IPS-11a (cell line): ENCODE measurements around the gene CYB561D1.

Experiments
- H3K4me3 ChIP-seq: one replicate; pipeline ENCODE4 v1.5.1; 2013; ENCODE audit warnings: low read depth, low read length, control low read depth

CYB561D1 gene

DNA sequence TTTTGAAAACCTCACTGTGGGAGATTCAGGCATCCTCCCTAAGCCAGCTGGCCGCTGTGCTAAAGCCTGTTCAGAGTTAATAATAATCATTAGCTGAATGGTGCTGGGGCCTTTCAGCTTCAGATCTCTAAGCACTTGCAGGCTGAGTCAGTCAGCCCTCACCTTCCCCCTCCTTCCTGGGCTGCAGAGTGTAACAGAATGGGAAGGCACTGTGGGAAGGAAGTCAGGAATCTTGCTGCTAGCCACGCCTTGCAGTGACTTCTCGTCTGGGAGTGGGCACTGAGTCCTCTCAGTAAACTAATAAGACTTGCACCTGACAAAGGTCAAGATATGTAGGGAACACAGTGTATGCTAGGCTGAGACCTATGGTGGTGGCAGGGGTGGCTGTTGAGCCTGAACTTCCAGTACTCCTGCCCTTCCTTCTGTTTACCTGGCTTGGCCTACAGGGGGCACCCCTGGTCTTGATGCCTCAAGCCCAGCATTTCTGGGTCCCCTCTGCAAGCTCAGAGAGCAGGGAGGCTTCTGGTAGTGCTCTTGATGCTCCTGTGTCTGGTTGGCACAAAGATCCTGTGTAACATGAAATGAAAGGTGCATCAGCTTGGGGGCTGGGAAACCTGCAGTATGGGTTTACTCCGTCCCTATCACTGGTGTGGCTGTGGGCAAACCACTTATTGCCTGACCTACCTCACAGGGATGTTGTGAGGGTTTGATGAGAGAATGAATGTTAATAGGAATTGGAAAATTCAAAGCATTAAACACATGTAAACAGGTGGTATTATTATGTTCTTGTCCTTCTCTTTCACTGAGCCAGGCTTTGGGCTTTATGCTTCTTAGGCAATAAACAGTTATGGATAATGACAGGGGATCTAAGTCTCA, 6.0 kb downstream of the CYB561D1 start:
- no peak overlapping the region for H3K4me3 ChIP-seq

- H3K4me3 ChIP-seq, result no peak overlapping the region
Measured at GRCh38 chr1:109500941-109501381, 7.1 kb downstream of the CYB561D1 start.

DNA sequence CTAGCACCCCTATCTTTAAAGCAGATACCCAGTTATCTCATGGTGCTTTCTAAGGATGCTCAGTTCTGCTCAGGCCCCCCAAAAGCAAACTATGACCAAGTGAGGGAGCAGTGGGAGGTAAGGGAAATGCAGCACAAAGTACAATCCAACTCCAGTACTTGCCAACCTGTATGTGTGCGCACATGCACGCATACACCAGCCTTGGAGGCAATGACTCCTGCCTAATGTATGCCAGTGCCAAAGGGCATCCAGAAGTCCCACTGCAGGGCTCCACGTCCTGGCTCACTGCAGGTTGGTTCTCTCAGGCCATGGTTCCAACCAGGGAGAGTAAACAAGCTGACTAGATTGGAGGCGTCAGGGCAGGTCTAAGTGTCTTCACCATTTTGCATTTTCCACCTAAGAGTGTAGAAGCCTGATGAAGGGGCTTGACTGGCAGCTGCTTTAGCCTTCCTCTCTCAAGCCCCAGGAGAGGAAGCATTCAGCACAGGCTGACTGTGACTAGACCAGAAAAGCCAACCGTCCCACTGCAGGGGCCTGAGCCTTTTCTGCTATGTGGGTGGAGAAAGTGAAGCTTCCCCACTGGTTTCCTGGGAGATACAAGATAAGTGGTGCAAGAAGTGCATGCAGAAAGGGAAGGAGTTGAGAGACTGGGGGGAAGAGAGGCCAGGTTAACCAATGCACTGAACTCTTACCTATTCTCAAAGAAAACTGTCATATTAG, 7.9 kb downstream of the CYB561D1 start:
- no peak overlapping the region for H3K4me3 ChIP-seq

DNA sequence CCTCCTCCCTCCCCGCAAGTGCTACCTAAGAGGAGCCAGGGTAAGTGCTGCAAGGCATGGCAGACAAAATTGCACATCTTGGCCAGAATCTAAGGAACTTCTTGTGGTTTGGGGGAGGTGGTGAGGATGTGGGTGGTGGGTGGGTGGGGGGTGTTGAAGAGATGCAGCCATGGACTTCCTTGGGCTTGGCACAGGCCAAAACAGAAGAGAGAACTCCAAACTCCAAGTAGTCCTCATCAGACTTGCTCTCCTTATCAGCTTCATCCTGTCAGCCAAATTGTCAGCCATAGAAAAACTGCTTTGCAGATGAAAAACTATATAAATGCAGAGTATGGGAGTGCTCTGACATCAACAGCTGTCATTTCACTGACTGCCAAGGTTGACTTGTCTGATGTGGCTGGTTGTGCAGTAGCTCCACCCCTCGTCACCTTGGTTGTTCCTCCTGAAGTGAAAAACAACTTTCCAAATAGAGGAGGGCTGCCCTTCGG, 8.5 kb downstream of the CYB561D1 start:
- no peak overlapping the region for H3K4me3 ChIP-seq

- H3K4me3 ChIP-seq, result no peak overlapping the region
Measured at GRCh38 chr1:109503935-109504334, 10.0 kb downstream of the CYB561D1 start.

- no peak overlapping the region for H3K4me3 ChIP-seq
Measured at GRCh38 chr1:109504974-109505373, 11.1 kb downstream of the CYB561D1 start.

DNA sequence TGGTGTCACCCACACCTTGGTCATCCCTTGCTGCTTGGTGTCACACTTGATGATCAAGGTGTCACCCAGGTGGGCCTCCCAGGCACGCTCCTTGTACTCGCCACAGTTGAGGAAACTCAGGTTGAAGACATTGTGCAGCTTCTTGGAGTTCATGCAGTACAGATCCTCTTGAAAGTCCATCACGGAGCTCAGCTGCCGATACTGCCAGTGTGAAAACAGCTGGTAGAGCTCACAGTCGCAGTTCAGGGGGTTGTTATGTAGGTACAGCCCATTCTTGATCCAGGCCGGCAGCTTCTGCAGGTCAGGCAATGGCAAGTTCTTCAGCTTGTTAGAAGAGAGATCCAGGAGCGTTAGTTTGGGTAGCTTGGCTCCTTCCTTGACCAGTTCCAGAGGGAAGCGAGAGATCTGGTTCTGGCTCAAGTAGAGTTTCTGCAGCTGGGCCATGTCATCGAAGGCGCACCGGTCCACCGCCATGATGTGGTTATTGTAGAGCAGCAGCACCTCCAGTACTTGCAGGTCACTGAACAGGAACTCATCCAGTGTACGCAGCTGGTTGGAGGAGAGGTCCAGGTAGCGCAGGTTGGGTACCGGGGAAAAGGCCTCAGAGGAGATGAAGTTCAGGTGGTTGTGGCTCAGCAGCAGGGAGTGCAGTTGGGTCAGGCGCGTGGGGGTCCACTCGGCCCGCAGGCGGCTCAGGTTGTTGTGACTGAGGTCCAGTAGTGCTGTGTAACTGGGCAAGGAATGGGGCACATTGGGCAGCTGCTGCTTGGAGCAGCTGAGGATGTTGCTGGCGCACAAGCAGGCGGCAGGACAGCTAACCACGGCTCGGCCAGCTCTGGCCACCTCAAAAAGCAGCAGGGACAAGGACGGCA, 14.3 kb downstream of the CYB561D1 start:
- H3K4me3 ChIP-seq, result no peak overlapping the region

DNA sequence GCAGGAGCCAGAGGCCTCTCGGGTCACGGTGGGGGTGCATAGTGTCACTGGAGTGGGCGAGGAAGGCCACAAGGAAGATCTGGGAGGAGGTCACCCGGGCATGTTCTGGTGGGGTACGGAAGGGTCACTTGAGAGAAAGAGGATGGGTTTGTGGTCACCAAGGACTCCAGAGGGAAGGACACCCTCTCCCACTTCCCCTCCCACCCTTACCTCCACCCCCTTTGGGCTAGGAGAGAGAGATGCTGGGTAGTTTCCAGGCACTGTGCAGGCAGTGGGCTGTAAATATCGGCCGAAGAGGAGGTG, 14.9 kb downstream of the CYB561D1 start:
- H3K4me3 ChIP-seq, result peak overlapping the region; percentile 72

DNA sequence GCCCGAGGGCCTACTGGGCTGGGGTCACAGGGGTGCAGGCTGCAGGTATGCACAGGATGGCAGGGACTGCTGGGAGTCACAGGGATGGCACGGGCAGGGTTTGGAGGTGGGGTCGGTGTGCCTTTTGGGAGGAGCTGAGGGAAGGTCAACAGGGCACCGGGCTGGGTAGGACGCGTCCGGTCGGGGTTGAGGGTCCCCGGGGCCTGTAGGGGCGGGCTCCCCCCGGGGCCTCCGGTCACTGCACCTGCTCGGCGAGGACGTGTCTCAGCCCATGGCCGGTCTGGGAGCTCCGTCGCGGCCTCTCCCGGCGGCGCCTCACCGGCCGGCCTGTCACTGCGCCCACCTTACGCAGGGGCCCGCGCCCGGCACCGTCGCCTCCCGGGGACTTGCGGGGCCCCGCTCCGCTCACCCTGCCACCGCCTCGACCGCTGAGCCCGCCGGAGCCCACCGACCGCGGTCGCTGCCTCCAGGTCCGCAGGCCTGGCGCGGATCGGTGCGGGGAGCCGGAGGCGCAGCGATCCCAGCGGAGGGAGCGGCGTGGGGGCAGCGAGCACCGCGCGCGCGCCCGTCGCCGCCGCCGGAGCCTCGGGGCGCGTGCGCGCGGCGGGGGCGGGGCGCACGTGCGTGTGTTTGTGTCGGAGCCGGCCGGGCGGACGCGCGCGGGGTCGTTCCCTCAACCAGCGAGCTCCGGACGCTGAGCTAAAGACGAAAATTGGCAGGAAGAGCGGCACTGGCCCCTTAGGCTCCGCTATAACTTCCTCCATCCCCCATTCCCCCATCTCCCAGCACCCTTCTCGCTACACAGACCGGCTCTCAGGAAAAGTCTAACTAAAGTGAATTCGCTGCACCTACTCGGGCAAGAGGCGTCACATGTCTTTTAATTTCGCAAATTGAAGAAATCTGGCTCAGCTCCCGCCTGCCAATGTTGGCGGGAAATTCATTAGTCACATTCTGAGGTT, 15.6 kb downstream of the CYB561D1 start, which contains the start of gene AMIGO1:
AMIGO1 (minus strand) TSS at position 552 of the 959 bp plus-strand sequence. CDS start 815 bp downstream, outside the sequence.
- peak within 1 kb of the TSS; percentile 72 for H3K4me3 ChIP-seq

DNA sequence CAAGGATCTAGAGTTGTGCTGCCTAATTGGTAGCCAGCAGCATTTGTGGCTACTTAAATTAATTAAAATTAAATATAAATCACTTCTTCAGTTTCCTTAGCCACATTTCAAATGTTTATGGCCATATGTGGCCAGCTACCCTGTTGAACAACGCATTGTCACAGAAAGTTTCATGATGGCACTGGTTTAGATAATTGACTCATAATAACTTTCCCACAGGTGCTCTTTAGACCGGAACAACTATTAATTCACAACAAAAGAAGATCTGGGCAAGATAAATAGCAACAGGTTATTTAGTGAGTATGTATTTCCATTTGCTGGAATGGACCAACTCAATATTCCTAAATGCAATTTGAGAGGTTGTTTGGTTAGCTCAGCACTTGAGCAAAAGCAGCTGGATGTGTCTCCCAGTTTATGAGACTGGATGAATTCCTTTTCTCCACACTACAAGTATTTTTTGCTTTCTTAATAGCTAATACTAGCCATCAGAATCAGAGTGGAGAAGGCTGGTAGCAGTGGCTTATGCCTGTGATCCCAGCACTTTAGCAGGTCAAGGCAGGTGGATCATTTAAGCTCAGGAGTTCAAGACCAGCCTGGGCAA, 19.3 kb downstream of the CYB561D1 start:
- no peak overlapping the region for H3K4me3 ChIP-seq

GRCh38 chr1:109514846-109515245, 21.0 kb downstream of the CYB561D1 start:
- no peak overlapping the region for H3K4me3 ChIP-seq

DNA sequence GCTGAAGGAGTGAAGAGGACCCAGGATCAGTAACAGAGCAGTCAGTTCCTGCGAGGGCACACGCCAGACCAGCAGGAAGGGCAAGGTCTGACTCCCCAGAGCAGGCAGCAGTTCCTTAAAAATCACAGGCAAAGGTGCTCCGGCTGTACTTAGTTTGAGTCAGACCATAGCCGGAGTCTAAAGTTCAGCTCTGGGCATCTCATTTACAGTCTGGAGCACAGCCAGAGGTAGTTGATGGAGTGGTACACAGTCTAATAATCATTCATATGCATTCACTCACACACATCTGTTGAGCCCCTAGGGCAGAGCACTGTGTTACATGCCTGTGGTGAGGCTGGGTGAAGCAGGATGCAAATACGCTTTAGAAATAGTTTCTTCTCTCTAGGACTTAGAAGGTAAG, 23.0 kb downstream of the CYB561D1 start:
- no peak overlapping the region for H3K4me3 ChIP-seq

GRCh38 chr1:109517337-109517736, 23.4 kb downstream of the CYB561D1 start:
- H3K4me3 ChIP-seq, result no peak overlapping the region

DNA sequence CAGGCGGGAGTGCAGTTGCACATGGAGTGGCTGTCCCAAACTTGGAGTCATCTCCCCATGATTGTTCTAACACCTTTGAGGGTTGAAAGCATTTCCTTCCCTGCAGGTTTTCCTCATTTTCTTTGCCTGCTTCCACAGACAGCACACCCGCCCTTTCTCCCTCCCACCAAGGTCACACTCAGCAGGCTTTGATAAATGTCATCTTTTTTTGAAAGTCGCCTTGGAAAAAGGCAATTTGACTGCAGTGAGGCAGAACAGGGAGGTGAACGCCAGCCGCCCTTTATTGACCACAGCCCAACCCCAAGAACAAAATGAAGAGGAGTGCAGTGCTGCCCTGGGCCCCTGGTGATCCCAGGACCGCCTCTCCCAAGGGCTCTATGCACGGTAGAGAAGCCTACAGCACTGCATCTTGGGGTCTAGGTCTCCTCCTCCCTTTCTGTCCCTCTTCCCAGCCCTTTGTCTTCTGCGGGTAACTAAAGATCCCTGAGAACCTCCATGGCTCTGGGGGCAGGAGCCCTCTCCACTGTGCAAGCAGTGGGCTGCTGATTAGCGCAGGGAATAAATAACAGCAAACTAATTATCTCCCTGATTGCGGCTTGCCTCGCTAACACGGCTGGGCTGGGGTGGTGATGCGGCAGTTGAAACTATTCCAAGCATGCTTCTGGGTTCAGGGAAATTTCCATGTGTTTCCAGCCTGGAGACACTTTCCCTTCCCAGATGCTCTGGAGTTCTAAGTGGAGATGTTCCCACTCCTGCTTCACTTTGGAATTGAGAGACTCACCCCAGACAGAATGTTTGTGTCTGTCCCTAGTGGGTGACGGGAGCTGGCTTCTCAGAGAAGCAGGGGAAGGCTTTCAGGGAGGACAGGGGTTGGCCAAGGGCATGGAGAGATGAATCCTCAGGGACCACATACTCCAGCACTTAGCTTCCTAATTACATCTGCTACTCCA, 27.4 kb downstream of the CYB561D1 start:
- H3K4me3 ChIP-seq, result no peak overlapping the region

DNA sequence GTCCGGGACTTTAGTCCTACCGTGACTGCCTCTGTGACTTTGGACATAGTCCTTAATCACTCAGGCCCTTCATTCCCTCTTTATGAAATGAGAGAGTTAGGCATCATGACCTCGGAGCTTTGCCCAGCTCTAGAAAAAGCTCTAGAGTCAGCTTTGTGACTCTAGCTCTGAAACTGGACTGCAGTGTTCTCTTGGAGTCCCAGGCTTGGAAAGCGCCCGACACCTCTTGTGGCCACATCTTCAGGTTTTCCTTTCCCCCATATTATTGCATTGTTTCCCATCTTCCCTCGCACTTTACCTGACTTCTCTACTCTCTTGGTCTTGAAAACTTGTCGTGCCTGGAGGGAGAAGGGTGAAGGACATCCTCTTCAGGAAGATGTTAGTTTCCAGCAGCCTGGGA, 28.1 kb downstream of the CYB561D1 start:
- H3K4me3 ChIP-seq, result no peak overlapping the region

DNA sequence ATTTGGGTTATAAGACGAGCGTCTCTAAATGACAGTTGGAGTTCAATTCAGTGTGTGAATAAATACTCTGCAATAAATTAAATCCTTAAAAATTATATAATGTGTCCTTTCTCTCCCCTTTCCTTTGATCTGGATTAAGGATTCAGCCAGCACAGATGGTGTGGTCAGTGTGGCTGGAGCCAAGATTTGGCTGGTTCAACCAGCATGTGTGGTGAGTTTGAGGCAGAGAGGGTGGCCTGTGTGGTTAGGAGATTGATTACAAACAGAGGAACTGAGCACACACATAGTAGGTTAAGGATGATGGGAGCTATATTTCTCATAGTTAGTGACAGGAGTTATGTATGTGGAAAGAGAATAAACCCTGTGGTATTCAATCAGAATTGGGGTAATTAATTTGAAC, 29.8 kb downstream of the CYB561D1 start:
- no peak overlapping the region for H3K4me3 ChIP-seq

GRCh38 chr1:109527098-109527811, 33.4 kb downstream of the CYB561D1 start:
- no peak overlapping the region for H3K4me3 ChIP-seq
